Upper lobe of left lung (tissue), 4 donors: Measurements from ENCODE around the gene MEGF11.

Source experiments
- CTCF ChIP-seq, 6 experiments: fragments of 450-650 bp in 4 of 6; fragments of 200-600 bp in 2 of 6; sonication (generic) in 2 of 6; IDR thresholded peaks; one replicate each; pipeline ENCODE4 v1.5.1; 2016 to 2019; ENCODE audit warnings: antibody characterized with exemption in 6 of 6
- EP300 ChIP-seq, 4 donors: sonication (generic); formaldehyde crosslinking; IDR thresholded peaks; one replicate each; pipeline ENCODE4 v1.5.1; 2017; ENCODE audit warnings: antibody characterized with exemption in 4 of 4, control low read depth in 2 of 4
- POLR2A ChIP-seq, 4 donors: fragments of 450-650 bp; IDR thresholded peaks; one replicate each; pipeline ENCODE4 v1.5.1; 2016 to 2017; ENCODE audit warnings: antibody characterized with exemption in 4 of 4, mild to moderate bottlenecking in 2 of 4

GRCh38 chr15:66051833-66052232, 201.7 kb downstream of the MEGF11 start:
- no peak for TF ChIP-seq POLR2A (IDR thresholded peaks at IDR 0.05)
- TF ChIP-seq CTCF (IDR thresholded peaks at IDR 0.05): no peak
- TF ChIP-seq EP300 (IDR thresholded peaks at IDR 0.05): no peak
